Memory B cell (primary cell): ENCODE results near the gene PDE1C.

ENCODE experiments used
- ATAC-seq: fragments of 150-1000 bp; cut with Tn5 transposase; 2 replicates; pipeline ENCODE4 v1.10.0; 2021; ENCODE audit warnings: low read depth, mild to moderate bottlenecking, moderate library complexity
- DNase-seq, 2 donors: peaks; one replicate each; pipeline ENCODE4 v3.0.0; 2022; ENCODE audit warnings: low spot score in 2 of 2
- H3K27ac Mint-ChIP-seq: one replicate; pipeline ENCODE4 v1.8.0; 2022; ENCODE audit warnings: mild to moderate bottlenecking, moderate library complexity, mixed read lengths
- H3K27me3 Mint-ChIP-seq: one replicate; pipeline ENCODE4 v1.8.0; 2022; ENCODE audit warnings: mixed read lengths
- H3K36me3 Mint-ChIP-seq: one replicate; pipeline ENCODE4 v1.8.0; 2022; ENCODE audit warnings: mild to moderate bottlenecking, mixed read lengths
- H3K4me1 Mint-ChIP-seq: one replicate; pipeline ENCODE4 v1.8.0; 2022; ENCODE audit warnings: mixed read lengths
- H3K4me3 Mint-ChIP-seq: one replicate; pipeline ENCODE4 v1.8.0; 2022; ENCODE audit warnings: mild to moderate bottlenecking, moderate library complexity, mixed read lengths
- H3K9me3 Mint-ChIP-seq: one replicate; pipeline ENCODE4 v1.8.0; 2022; ENCODE audit warnings: mixed read lengths

The PDE1C gene

GRCh38 chr7:31921047-31921446, 149.2 kb downstream of the PDE1C start:
- Mint-ChIP-seq H3K4me3 (no peak overlapping the region), H3K9me3 (no peaks in the 10 kb centered on the region), H3K36me3 (no peaks in the 10 kb centered on the region), H3K27me3 (no peaks in the 10 kb centered on the region), H3K4me1 (no peaks in the 10 kb centered on the region), H3K27ac (no peak overlapping the region)
- no peak for ATAC-seq
- no peak for DNase-seq

- ATAC-seq, result no peak
- no peaks in the 10 kb centered on the region for H3K27me3 Mint-ChIP-seq
- no peak overlapping the region for H3K4me3 Mint-ChIP-seq
- no peaks in the 10 kb centered on the region for H3K9me3 Mint-ChIP-seq
- H3K27ac Mint-ChIP-seq, result no peak overlapping the region
- no peaks in the 10 kb centered on the region for H3K36me3 Mint-ChIP-seq
- no peaks in the 10 kb centered on the region for H3K4me1 Mint-ChIP-seq
- DNase-seq, result no peak
Observed at GRCh38 chr7:31919678-31920369, 150.4 kb downstream of the PDE1C start.

DNA sequence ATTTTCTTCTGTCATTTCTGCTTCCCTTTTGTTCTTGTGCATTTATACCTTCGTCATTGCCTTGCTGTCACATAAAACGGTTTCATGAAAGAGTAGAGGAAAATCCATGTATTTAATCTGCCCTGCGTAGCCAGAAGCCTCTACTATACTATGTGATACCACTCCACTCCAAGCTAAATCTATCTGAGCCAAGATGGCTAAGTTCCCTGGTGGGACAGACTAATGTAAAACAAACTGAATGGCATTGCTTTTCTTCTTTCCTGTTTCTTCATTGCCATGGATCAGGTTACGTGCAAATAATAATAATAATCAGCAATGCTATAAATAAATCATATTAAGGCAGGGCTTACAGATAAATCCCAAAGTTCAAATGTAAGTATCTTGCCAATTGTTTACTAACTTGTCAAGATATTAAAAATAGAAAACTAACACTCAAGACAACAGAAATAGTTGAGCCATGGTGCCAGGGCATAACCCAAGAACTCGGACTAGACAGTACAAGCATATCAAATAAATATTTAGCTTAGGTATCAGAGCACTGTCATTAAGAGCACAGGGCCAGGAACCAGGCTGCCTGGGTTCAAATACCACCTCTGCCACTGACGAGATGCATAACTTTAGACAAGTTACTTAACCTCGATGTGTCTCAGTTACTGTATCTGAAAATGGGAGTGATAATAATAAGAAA, 151.4 kb downstream of the PDE1C start:
- no peaks in the 10 kb centered on the region for H3K36me3 Mint-ChIP-seq

DNA sequence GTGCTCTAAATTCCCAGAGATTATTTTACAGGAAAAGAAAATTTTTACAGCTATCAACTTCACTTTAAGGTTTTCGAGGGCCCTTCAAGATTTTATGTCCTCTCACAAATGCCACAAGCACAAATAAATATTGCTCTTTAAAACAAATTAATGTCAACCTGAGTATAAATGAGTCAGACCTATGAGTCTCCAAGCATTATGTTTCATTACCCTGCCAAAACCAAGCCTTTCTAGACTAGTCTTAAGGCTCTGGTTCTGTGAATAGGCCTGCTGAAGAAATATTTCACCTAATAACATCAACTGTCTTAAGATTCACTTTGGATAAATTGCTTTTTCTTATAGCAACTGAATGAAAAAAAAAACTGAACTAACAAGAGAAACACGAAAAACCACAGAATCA, 153.0 kb downstream of the PDE1C start:
- H3K9me3 Mint-ChIP-seq, result peaks cover 2% of the 10 kb centered on the region
- H3K4me3 Mint-ChIP-seq, result no peak overlapping the region
- H3K4me1 Mint-ChIP-seq, result no peaks in the 10 kb centered on the region
- H3K27me3 Mint-ChIP-seq, result no peaks in the 10 kb centered on the region
- no peak overlapping the region for H3K27ac Mint-ChIP-seq
- ATAC-seq (no peak), DNase-seq (no peak)
- H3K36me3 Mint-ChIP-seq, result no peaks in the 10 kb centered on the region

More for the DNA sequence above, 151.4 kb downstream of the PDE1C start:
- Mint-ChIP-seq H3K9me3 (no peaks in the 10 kb centered on the region), H3K4me1 (no peaks in the 10 kb centered on the region), H3K27me3 (no peaks in the 10 kb centered on the region), H3K27ac (no peak overlapping the region), H3K4me3 (no peak overlapping the region)
- DNase-seq (no peak), ATAC-seq (no peak)

DNA sequence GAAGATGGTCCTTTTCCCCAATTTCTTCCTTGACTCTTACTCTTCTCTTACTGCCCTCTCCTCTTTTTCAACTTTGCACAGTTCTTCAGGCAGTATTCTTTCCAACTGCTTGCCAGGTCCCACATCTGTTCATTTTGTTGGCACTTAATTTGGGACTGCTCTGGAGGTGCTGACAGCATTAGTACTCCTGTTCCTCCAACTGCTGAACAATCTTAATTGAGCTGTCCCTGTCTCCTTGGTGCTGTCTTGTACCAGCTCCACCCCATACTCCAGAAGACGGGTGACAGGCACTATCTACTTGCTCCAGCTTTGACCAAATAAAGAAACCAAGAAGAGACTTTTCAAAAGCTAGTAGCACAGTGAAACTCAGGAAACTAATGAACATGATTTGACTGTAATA, 160.0 kb downstream of the PDE1C start:
- H3K27ac Mint-ChIP-seq, result no peak overlapping the region
- no peaks in the 10 kb centered on the region for H3K36me3 Mint-ChIP-seq
- H3K4me3 Mint-ChIP-seq, result no peak overlapping the region
- H3K4me1 Mint-ChIP-seq, result no peaks in the 10 kb centered on the region
- no peak for ATAC-seq
- peaks cover 2% of the 10 kb centered on the region for H3K9me3 Mint-ChIP-seq
- no peaks in the 10 kb centered on the region for H3K27me3 Mint-ChIP-seq
- DNase-seq, result no peak

DNA sequence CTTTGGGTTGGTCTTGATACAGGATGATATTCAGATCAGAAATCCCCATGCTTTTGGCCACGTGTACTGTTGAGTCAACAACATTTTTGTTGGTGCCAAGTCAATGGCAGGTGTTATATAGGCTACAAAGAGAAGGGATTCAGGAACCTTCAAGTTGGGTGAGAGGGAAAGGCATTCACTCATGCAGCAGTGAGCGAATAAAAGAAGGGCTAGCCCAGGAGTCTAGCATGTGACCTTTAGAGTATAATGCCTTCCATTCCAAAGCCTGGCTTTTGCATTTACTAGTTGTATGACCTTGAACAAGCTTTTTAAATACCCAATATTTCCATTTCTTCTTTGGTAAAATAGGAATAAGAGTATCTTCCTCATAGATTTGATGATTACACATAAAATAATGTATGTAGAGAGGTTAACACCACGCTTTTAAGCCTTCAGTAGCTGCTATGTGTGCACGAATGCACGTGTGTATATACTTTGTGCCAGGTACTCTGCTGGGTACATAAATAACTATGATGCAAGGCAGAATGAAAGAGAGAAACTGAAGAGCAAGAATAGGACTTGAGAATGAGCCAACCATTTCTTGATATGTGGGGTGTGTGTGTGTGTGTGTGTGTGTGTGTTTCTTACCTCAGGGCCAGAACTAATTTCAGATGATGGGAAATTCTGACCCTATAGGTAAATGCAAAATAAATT, 163.6 kb downstream of the PDE1C start:
- Mint-ChIP-seq H3K36me3 (no peaks in the 10 kb centered on the region), H3K27ac (no peak overlapping the region), H3K9me3 (no peaks in the 10 kb centered on the region), H3K27me3 (no peaks in the 10 kb centered on the region), H3K4me1 (no peaks in the 10 kb centered on the region), H3K4me3 (no peak overlapping the region)
- no peak for ATAC-seq
- DNase-seq, result no peak

GRCh38 chr7:31903962-31904361, 166.2 kb downstream of the PDE1C start:
- Mint-ChIP-seq H3K4me1 (no peaks in the 10 kb centered on the region), H3K4me3 (no peak overlapping the region), H3K36me3 (no peaks in the 10 kb centered on the region), H3K27ac (no peak overlapping the region), H3K9me3 (no peaks in the 10 kb centered on the region), H3K27me3 (no peaks in the 10 kb centered on the region)
- ATAC-seq, result no peak
- no peak for DNase-seq

DNA sequence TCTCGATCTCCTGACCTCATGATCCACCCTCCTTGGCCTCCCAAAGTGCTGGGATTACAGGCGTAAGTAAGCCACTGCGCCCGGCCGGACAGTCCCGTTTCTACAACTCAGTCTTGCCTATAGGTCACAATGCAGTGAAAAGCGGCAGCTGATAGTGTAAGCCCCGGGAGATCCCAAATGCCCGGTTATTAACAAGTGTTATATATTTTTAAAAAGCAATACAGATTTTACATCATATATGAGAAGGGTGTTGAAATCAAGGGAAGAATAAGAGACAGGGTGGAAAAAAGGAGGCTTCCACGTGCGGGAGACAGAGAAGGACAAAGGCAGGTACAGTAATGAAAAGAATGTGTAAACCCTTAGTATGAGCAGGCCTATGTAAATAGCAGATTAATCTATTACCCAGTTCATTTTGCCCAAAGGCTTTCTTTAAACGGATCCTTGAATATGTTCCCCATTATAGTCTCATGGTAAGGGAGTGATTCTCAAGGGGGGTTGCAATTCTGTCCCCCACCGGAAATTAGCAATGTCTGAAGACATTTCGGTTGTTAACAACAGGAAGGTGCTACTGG, 170.8 kb downstream of the PDE1C start:
- H3K4me3 Mint-ChIP-seq, result no peak overlapping the region
- no peaks in the 10 kb centered on the region for H3K27me3 Mint-ChIP-seq
- no peaks in the 10 kb centered on the region for H3K4me1 Mint-ChIP-seq
- ATAC-seq (no peak), DNase-seq (no peak)
- H3K9me3 Mint-ChIP-seq, result peaks cover 2% of the 10 kb centered on the region
- no peak overlapping the region for H3K27ac Mint-ChIP-seq
- H3K36me3 Mint-ChIP-seq, result no peaks in the 10 kb centered on the region

DNA sequence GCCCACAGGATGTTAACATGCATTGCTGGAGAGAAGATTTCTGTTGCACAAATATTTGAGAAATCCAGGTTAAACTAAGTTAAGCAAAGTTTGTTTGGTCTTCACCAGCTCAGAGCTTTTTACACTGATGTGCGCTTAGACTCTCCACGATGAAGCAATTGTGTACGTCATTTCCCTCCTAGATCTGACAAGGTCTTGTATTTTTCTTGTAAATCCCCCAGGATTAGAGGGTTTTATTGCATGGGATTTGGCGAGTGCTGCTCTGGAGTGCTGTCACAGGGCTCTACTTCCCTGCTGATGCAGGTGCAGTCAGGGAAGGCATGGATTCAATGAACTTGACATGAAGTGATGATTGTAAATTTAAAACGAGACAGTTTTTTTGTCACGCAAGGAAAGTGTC, 173.3 kb downstream of the PDE1C start:
- Mint-ChIP-seq H3K27ac (no peak overlapping the region), H3K36me3 (no peaks in the 10 kb centered on the region), H3K9me3 (peaks cover 2% of the 10 kb centered on the region), H3K27me3 (no peaks in the 10 kb centered on the region), H3K4me1 (no peaks in the 10 kb centered on the region), H3K4me3 (no peak overlapping the region)
- ATAC-seq (no peak), DNase-seq (no peak)

GRCh38 chr7:31894308-31894707, 175.9 kb downstream of the PDE1C start:
- Mint-ChIP-seq H3K9me3 (peaks cover 2% of the 10 kb centered on the region), H3K27me3 (no peaks in the 10 kb centered on the region), H3K36me3 (no peaks in the 10 kb centered on the region), H3K27ac (no peak overlapping the region), H3K4me1 (no peaks in the 10 kb centered on the region), H3K4me3 (no peak overlapping the region)
- DNase-seq (no peak), ATAC-seq (no peak)

- Mint-ChIP-seq H3K9me3 (peaks cover 2% of the 10 kb centered on the region), H3K4me1 (no peaks in the 10 kb centered on the region)
- no peak for DNase-seq
Observed at GRCh38 chr7:31893365-31893764, 176.8 kb downstream of the PDE1C start.

DNA sequence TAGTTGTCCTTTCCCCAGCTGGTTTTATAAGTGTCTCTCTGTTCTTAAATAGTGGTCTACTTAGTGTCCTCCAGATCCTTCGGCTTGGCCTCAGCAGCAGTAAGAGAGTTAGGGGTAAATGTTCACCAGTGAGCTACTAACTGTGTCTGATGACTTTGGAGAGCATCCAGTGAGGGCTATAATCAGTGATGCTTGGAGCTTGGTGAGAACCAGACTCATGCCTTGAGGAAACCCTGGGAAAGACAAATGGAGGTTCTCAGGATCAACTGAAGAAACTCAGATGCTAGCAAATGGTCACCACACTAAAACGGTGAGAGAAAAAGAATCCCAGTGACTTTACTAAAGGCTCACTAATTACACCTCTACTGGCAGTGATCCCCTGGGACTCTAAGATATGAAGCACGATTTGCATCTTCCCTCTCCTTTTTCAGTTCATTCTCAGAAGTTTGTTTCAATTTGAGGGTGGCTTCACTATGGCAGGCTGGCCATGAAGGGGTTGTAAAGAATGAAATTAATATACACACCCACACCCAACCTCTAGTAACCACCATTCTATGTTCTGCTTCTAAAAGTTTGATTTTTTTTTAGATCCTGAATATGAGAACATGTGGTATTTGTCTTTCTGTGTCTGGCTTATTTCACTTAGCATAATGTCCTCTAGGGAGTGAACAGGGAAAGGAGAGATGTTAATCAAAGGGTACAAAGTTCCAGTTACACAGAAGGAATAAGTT, 177.9 kb downstream of the PDE1C start:
- H3K27ac Mint-ChIP-seq, result no peak overlapping the region
- DNase-seq (no peak), ATAC-seq (no peak)
- H3K36me3 Mint-ChIP-seq, result no peaks in the 10 kb centered on the region
- H3K4me3 Mint-ChIP-seq, result no peak overlapping the region
- H3K27me3 Mint-ChIP-seq, result no peaks in the 10 kb centered on the region
- no peaks in the 10 kb centered on the region for H3K4me1 Mint-ChIP-seq
- peaks cover 2% of the 10 kb centered on the region for H3K9me3 Mint-ChIP-seq

More at GRCh38 chr7:31893365-31893764, 176.8 kb downstream of the PDE1C start:
- Mint-ChIP-seq H3K27me3 (no peaks in the 10 kb centered on the region), H3K27ac (no peak overlapping the region), H3K4me3 (no peak overlapping the region), H3K36me3 (no peaks in the 10 kb centered on the region)
- ATAC-seq, result no peak

- Mint-ChIP-seq H3K9me3 (peaks cover 8% of the 10 kb centered on the region), H3K27me3 (no peaks in the 10 kb centered on the region), H3K4me1 (no peaks in the 10 kb centered on the region), H3K4me3 (no peak overlapping the region), H3K36me3 (no peaks in the 10 kb centered on the region), H3K27ac (no peak overlapping the region)
- ATAC-seq (no peak), DNase-seq (no peak)
Observed at GRCh38 chr7:31890766-31891165, 179.4 kb downstream of the PDE1C start.

GRCh38 chr7:31890198-31890597, 180.0 kb downstream of the PDE1C start:
- DNase-seq (no peak), ATAC-seq (no peak)
- no peaks in the 10 kb centered on the region for H3K27me3 Mint-ChIP-seq
- H3K27ac Mint-ChIP-seq, result no peak overlapping the region
- peaks cover 6% of the 10 kb centered on the region for H3K9me3 Mint-ChIP-seq
- H3K36me3 Mint-ChIP-seq, result no peaks in the 10 kb centered on the region
- no peak overlapping the region for H3K4me3 Mint-ChIP-seq
- H3K4me1 Mint-ChIP-seq, result no peaks in the 10 kb centered on the region
